Ishikawa (cell line): ENCODE results near the gene ZNF91.

Experiments
- CEBPB ChIP-seq: IDR thresholded peaks from 2 replicates; pipeline ENCODE4 v1.6.1; 2012
- CREB1 ChIP-seq: IDR thresholded peaks from 2 replicates; pipeline ENCODE4 v1.6.1; 2012; ENCODE audit warnings: low read depth
- EGR1 ChIP-seq: IDR thresholded peaks from 2 replicates; pipeline ENCODE4 v1.6.1; 2012
- EP300 ChIP-seq: IDR thresholded peaks from 2 replicates; pipeline ENCODE4 v1.6.1; 2012; ENCODE audit warnings: borderline replicate concordance
- FOXM1 ChIP-seq: IDR thresholded peaks from 2 replicates; pipeline ENCODE4 v1.6.1; 2012; ENCODE audit warnings: low read depth, borderline replicate concordance
- MAX ChIP-seq: IDR thresholded peaks from 2 replicates; pipeline ENCODE4 v1.6.1; 2012
- NFIC ChIP-seq: IDR thresholded peaks from 2 replicates; pipeline ENCODE4 v1.6.1; 2012
- RAD21 ChIP-seq: IDR thresholded peaks from 2 replicates; pipeline ENCODE4 v1.6.1; 2012; ENCODE audit warnings: low read depth
- TAF1 ChIP-seq: IDR thresholded peaks from 2 replicates; pipeline ENCODE4 v1.6.1; 2012; ENCODE audit warnings: low read depth, mild to moderate bottlenecking
- TCF12 ChIP-seq: IDR thresholded peaks from 2 replicates; pipeline ENCODE4 v1.6.1; 2012; ENCODE audit warnings: low read depth
- TEAD4 ChIP-seq: IDR thresholded peaks from 2 replicates; pipeline ENCODE4 v1.6.1; 2012
- USF1 ChIP-seq: IDR thresholded peaks from 2 replicates; pipeline ENCODE4 v1.6.1; 2012
- YY1 ChIP-seq: IDR thresholded peaks from 2 replicates; pipeline ENCODE4 v1.6.1; 2012; ENCODE audit warnings: low read depth
- ZBTB7A ChIP-seq: IDR thresholded peaks from 2 replicates; pipeline ENCODE4 v1.6.1; 2012; ENCODE audit warnings: low read depth
- TF ChIP-seq, protein P1 (sequence below): IDR thresholded peaks from 2 replicates; pipeline ENCODE4 v1.6.1; 2012; ENCODE audit warnings: low read depth, mild to moderate bottlenecking

ZNF91 gene

DNA sequence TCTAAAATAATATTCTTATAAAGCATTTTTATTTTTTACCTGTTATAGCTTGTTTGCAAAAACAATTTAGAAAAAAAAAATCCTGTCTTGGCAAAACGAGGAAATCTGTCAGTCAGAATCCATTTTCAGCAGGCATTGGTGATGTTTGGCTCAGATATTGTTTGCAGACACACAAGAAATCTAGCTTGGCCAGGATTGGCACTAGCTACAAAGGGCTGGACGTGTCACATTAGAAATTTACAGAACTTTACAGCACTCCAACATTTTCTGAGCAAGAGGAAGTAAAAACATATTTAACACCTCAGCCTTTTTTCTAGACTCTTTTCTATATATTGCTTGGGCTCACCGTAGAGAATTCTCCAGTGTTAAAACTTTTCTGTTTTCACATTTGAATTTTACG lies 9.9 kb downstream of the ZNF91 start:
- no peak for TF ChIP-seq TEAD4
- no peak for TF ChIP-seq MAX
- TF ChIP-seq, protein P1, sequence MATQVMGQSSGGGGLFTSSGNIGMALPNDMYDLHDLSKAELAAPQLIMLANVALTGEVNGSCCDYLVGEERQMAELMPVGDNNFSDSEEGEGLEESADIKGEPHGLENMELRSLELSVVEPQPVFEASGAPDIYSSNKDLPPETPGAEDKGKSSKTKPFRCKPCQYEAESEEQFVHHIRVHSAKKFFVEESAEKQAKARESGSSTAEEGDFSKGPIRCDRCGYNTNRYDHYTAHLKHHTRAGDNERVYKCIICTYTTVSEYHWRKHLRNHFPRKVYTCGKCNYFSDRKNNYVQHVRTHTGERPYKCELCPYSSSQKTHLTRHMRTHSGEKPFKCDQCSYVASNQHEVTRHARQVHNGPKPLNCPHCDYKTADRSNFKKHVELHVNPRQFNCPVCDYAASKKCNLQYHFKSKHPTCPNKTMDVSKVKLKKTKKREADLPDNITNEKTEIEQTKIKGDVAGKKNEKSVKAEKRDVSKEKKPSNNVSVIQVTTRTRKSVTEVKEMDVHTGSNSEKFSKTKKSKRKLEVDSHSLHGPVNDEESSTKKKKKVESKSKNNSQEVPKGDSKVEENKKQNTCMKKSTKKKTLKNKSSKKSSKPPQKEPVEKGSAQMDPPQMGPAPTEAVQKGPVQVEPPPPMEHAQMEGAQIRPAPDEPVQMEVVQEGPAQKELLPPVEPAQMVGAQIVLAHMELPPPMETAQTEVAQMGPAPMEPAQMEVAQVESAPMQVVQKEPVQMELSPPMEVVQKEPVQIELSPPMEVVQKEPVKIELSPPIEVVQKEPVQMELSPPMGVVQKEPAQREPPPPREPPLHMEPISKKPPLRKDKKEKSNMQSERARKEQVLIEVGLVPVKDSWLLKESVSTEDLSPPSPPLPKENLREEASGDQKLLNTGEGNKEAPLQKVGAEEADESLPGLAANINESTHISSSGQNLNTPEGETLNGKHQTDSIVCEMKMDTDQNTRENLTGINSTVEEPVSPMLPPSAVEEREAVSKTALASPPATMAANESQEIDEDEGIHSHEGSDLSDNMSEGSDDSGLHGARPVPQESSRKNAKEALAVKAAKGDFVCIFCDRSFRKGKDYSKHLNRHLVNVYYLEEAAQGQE = no peak
- no peak for TF ChIP-seq EP300
- no peak for TF ChIP-seq NFIC
- TF ChIP-seq EGR1 = no peak
- TF ChIP-seq RAD21 = no peak
- TF ChIP-seq YY1 = no peak
- TF ChIP-seq CEBPB = no peak

- no peak for TF ChIP-seq MAX
- TF ChIP-seq TEAD4 = no peak
- no peak for TF ChIP-seq TCF12
- TF ChIP-seq, protein P1 = no peak
- no peak for TF ChIP-seq RAD21
- no peak for TF ChIP-seq FOXM1
- no peak for TF ChIP-seq USF1
- no peak for TF ChIP-seq EGR1
- TF ChIP-seq ZBTB7A = no peak
- no peak for TF ChIP-seq TAF1
- no peak for TF ChIP-seq EP300
- no peak for TF ChIP-seq CREB1
Observed at GRCh38 chr19:23384858-23385257, 10.4 kb downstream of the ZNF91 start.

GRCh38 chr19:23384166-23384565 lies 11.1 kb downstream of the ZNF91 start:
- TF ChIP-seq CREB1 (no peak), ZBTB7A (no peak)

GRCh38 chr19:23382955-23383354 lies 12.3 kb downstream of the ZNF91 start:
- no peak for TF ChIP-seq NFIC
- no peak for TF ChIP-seq TEAD4
- TF ChIP-seq ZBTB7A = no peak
- TF ChIP-seq YY1 = no peak
- no peak for TF ChIP-seq CREB1
- TF ChIP-seq TCF12 = no peak
- no peak for TF ChIP-seq MAX
- no peak for TF ChIP-seq USF1
- TF ChIP-seq RAD21 = no peak

GRCh38 chr19:23381114-23381513 lies 14.2 kb downstream of the ZNF91 start:
- TF ChIP-seq CREB1 (no peak), NFIC (no peak), RAD21 (no peak), CEBPB (no peak), MAX (no peak)

- TF ChIP-seq YY1 (no peak), FOXM1 (no peak), EGR1 (no peak), RAD21 (no peak), CEBPB (no peak), TCF12 (no peak), TEAD4 (no peak), EP300 (no peak), ZBTB7A (no peak), MAX (no peak), CREB1 (no peak), NFIC (no peak), USF1 (no peak), TAF1 (no peak)
- TF ChIP-seq, protein P1 = no peak
Observed at GRCh38 chr19:23378948-23379347, 16.3 kb downstream of the ZNF91 start.
